HepG2 (cell line): Measurements from ENCODE around the gene KIF17. TPM values are rescaled to one million over a fixed set of nuclear protein-coding genes. Genes with fewer than 3 reads are reported as not detected.

ENCODE experiments used
- CCDC6 ChIP-seq: sonication (generic); formaldehyde crosslinking; IDR thresholded peaks from 2 replicates; pipeline ENCODE4 v1.8.1; 2022; ENCODE audit warnings: mild to moderate bottlenecking, missing genetic modification reagents, moderate library complexity
- HOXA7 ChIP-seq: sonication (generic); formaldehyde crosslinking; IDR thresholded peaks from 2 replicates; pipeline ENCODE4 v1.8.1; 2022; ENCODE audit warnings: mild to moderate bottlenecking, missing genetic modification reagents, moderate library complexity
- IRF1 ChIP-seq: sonication (generic); formaldehyde crosslinking; IDR thresholded peaks from 2 replicates; pipeline ENCODE4 v1.4.0; 2020; ENCODE audit warnings: low read depth, mild to moderate bottlenecking, missing genetic modification reagents
- MEIS1 ChIP-seq: sonication (generic); formaldehyde crosslinking; IDR thresholded peaks from 2 replicates; pipeline ENCODE4 v1.9.0; 2021; ENCODE audit warnings: mild to moderate bottlenecking, missing genetic modification reagents, moderate library complexity, borderline replicate concordance
- POLR2A ChIP-seq, 2 experiments: IDR thresholded peaks; 2 replicates each; pipeline ENCODE4 v1.6.1; 2011; ENCODE audit warnings: low read depth in 2 of 2, low read length in 2 of 2, mild to moderate bottlenecking in 1 of 2, moderate library complexity in 1 of 2; ENCODE audit not compliant: insufficient read depth in 1 of 2
- RERE ChIP-seq: IDR thresholded peaks from 2 replicates; pipeline ENCODE4 v1.6.1; 2016; ENCODE audit warnings: low read depth, missing genetic modification reagents, missing compliant biosample characterization
- SSRP1 ChIP-seq: IDR thresholded peaks from 2 replicates; pipeline ENCODE4 v1.6.1; 2016; ENCODE audit warnings: control low read depth
- YEATS4 ChIP-seq: sonication (generic); formaldehyde crosslinking; IDR thresholded peaks from 2 replicates; pipeline ENCODE4 v1.4.0; 2020; ENCODE audit warnings: missing genetic modification reagents, borderline replicate concordance
- ZBTB25 ChIP-seq: IDR thresholded peaks from 2 replicates; pipeline ENCODE4 v1.6.1; 2018; ENCODE audit warnings: missing genetic modification reagents
- ZNF3 ChIP-seq: IDR thresholded peaks from 2 replicates; pipeline ENCODE4 v1.7.0; 2017; ENCODE audit warnings: inconsistent platforms
- ZNF318 ChIP-seq: sonication (generic); formaldehyde crosslinking; IDR thresholded peaks from 2 replicates; pipeline ENCODE4 v1.4.0; 2020; ENCODE audit warnings: mild to moderate bottlenecking, missing genetic modification reagents
- ZNF34 ChIP-seq: sonication (generic); formaldehyde crosslinking; IDR thresholded peaks from 2 replicates; pipeline ENCODE4 v1.4.0; 2020; ENCODE audit warnings: mild to moderate bottlenecking, missing genetic modification reagents, borderline replicate concordance
- ZNF558 ChIP-seq: sonication (generic); formaldehyde crosslinking; IDR thresholded peaks from 2 replicates; pipeline ENCODE4 v1.9.0; 2022; ENCODE audit warnings: mild to moderate bottlenecking, missing genetic modification reagents, borderline replicate concordance
- ZNF569 ChIP-seq: sonication (generic); formaldehyde crosslinking; IDR thresholded peaks from 2 replicates; pipeline ENCODE4 v1.5.0; 2020; ENCODE audit warnings: mild to moderate bottlenecking, missing genetic modification reagents, moderate library complexity, borderline replicate concordance
- ZNF614 ChIP-seq: IDR thresholded peaks from 2 replicates; pipeline ENCODE4 v1.6.1; 2018; ENCODE audit warnings: missing biosample characterization, missing genetic modification reagents, inconsistent platforms, borderline replicate concordance
- polyA plus RNA-seq, 8 experiments: library from polyadenylated mRNA; depleted of rRNA in 3 of 8; stranded (reverse) in 7 of 8; unstranded in 1 of 8; fragments of >200 nt; fragmentation: Illumina TruSeq in 4 of 8; extraction: Trizol in 4 of 8; gene quantifications; 2 replicates each; pipeline versions ENCODE4 v1.2.1 to v1.2.3, GENCODE V29; 2011 to 2016; ENCODE audit warnings: low read depth in 4 of 8, missing spikeins in 1 of 8, mixed read lengths in 1 of 8; ENCODE audit not compliant: insufficient read depth in 1 of 8
- total RNA-seq, 5 experiments: library from RNA; depleted of rRNA; stranded (reverse); fragments of >200 nt; fragmentation: Illumina TruSeq; extraction: Trizol; gene quantifications; 2 replicates each; pipeline ENCODE4 v1.2.3, GENCODE V29; 2016; ENCODE audit warnings: low read depth in 1 of 5

The KIF17 gene
- total and polyA plus RNA-seq, 2 of the 13 experiments (the other 11 are each of a cell fraction or from before 2014, with no cell fraction given): 0.24 to 0.44 TPM

- TF ChIP-seq RERE (no peak), POLR2A (IDR thresholded peaks at IDR 0.05; ENCODE audit: insufficient read depth in 1 of 2, low read depth in 2 of 2, low read length in 2 of 2) (no peak), MEIS1 (CRISPR knock-in tag) (no peak), CCDC6 (no peak), ZNF318 (CRISPR knock-in tag) (no peak), YEATS4 (peak; percentile 26; the same call in 1 of the 2 replicates), SSRP1 (CRISPR knock-in tag) (no peak), ZBTB25 (CRISPR knock-in tag) (no peak), ZNF34 (CRISPR knock-in tag) (no peak), ZNF3 (CRISPR knock-in tag) (peak; percentile 61; the same call in 1 of the 2 replicates), HOXA7 (CRISPR knock-in tag) (no peak), ZNF569 (CRISPR knock-in tag) (no peak), IRF1 (CRISPR knock-in tag) (no peak), ZNF614 (CRISPR knock-in tag) (no peak), ZNF558 (CRISPR knock-in tag) (no peak)
Observed at GRCh38 chr1:20732071-20732587, 14.3 kb upstream of the KIF17 start (continued).
